GM21526 (cell line): Measurements from ENCODE around the gene HBG1.

ENCODE experiments used
- ATAC-seq: cut with Tn5 transposase; IDR thresholded peaks from one replicate; pipeline ENCODE4 v1.9.1; 2021; ENCODE audit warnings: moderate library complexity; ENCODE audit not compliant: unreplicated experiment, low FRiP score

HBG1 gene

GRCh38 chr11:5229796-5230195 lies 19.9 kb downstream of the HBG1 start:
- no peak for ATAC-seq

DNA sequence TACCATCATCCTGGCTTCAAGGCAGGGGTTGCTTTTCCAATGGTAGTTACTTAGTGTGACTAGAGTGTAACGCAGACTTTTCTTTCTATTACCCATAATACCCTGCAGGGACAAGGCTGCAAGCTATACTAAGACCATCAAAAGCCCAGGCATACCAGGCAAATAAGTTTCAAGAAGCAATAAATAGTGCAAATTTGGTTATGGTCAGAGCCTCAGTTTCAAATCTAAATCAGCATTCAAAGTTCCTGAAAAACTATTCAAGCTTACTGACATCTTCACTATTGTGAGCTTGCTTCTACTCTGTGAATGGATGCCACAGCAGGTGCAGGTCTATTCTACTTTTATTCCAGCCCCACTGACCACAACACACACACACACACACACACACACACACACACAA lies 20.3 kb downstream of the HBG1 start:
- ATAC-seq, result no peak

GRCh38 chr11:5228124-5228523 lies 21.5 kb downstream of the HBG1 start:
- ATAC-seq, result no peak

DNA sequence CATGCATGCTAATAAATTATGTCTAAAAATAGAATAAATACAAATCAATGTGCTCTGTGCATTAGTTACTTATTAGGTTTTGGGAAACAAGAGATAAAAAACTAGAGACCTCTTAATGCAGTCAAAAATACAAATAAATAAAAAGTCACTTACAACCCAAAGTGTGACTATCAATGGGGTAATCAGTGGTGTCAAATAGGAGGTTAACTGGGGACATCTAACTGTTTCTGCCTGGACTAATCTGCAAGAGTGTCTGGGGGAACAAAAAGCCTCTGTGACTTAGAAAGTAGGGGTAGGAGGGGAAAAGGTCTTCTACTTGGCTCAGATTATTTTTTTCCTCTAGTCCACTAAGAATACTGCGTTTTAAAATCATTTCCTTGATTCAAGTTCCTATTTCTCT lies 22.0 kb downstream of the HBG1 start:
- no peak for ATAC-seq

- no peak for ATAC-seq
Observed at GRCh38 chr11:5226732-5227310, 22.8 kb downstream of the HBG1 start, which contains the start of gene HBB. Gene HBB, minus strand, starts transcription at chr11:5227071. Its CDS starts 50 bp downstream, at chr11:5227021.

DNA sequence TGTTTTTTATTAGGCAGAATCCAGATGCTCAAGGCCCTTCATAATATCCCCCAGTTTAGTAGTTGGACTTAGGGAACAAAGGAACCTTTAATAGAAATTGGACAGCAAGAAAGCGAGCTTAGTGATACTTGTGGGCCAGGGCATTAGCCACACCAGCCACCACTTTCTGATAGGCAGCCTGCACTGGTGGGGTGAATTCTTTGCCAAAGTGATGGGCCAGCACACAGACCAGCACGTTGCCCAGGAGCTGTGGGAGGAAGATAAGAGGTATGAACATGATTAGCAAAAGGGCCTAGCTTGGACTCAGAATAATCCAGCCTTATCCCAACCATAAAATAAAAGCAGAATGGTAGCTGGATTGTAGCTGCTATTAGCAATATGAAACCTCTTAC lies 24.2 kb downstream of the HBG1 start:
- ATAC-seq, result no peak

GRCh38 chr11:5224538-5225479 lies 24.8 kb downstream of the HBG1 start:
- no peak for ATAC-seq

- ATAC-seq, result no peak
Observed at GRCh38 chr11:5223686-5224085, 26.0 kb downstream of the HBG1 start.

DNA sequence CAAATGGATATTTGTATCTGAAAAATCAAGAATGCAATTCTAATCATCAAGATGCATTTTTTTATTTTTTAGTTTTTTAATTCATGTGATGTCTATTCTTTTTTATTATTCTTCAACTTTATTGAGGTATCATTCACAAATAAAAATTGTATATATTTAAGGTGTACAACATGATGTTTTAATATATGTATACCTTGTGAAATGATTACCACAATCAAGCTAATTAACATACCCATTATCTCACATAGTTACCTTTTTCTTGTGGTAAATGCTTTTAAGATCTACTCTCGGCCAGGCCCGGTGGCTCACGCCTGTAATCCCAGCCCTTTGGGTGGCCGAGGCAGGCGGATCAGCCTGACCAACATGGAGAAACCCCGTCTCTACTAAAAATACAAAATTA lies 26.5 kb downstream of the HBG1 start:
- ATAC-seq, result no peak

DNA sequence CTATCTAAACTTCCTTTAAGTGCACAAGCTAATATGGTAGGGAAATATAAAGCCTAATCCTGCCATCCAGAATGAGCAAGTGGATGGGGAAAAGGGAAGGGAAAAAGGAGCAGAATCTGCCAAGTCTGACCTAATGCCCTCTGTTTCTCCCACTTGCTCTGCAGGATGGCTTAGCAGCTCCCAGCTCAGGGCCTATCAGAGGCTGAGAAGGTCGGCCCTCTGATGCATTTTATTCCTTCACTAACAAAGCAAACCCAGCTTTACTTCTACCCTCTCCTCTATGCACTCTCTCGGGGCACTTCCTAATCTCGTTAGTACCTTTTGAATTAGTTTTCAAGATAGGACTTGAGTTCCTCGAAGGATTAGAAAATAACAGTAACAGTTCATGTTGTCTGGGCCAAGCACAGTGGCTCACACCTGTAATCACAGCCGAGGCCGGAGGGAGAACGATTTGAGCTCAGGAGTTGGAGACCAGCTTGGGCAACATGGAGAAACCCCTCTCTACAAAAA lies 39.2 kb downstream of the HBG1 start:
- no peak for ATAC-seq

DNA sequence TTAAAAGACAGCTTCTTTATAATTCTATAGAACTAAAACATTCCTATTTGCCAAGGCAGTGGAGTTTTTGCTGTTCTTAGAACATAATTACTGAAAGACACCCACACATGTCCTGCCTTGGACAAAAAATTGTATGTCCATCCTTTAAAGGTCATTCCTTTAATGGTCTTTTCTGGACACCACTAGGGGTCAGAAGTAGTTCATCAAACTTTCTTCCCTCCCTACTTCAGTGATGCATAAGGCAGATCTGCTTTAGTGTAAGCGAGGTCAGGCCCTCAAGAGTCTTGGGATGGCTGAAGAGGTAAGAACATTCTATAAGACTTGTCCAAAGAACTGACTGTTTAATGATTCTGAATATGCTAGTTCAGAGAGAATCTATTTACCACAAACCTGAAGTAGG lies 44.9 kb downstream of the HBG1 start:
- no peak for ATAC-seq

- no peak for ATAC-seq
Observed at GRCh38 chr11:5203366-5203765, 46.3 kb downstream of the HBG1 start.

GRCh38 chr11:5200582-5200981 lies 49.1 kb downstream of the HBG1 start, which contains the start of gene OR51V1:
Gene OR51V1, minus strand, starts transcription at chr11:5200682. Its CDS starts 0 bp downstream, at chr11:5200682.
- no peak for ATAC-seq

- no peak for ATAC-seq
Observed at GRCh38 chr11:5198285-5198684, 51.4 kb downstream of the HBG1 start.
